DOHH2 (cell line): Measurements from ENCODE around the gene LRIG2.

Experiments used
- CTCF ChIP-seq: fragments of 200-600 bp; sonication (generic); IDR thresholded peaks from one replicate; pipeline ENCODE4 v1.5.1; 2014; ENCODE audit warnings: antibody characterized with exemption, mild to moderate bottlenecking, low read depth, low read length; ENCODE audit not compliant: poor library complexity, severe bottlenecking
- EZH2phosphoT487 ChIP-seq: fragments of 200-600 bp; sonication (generic); IDR thresholded peaks from 2 replicates; pipeline ENCODE4 v1.6.1; 2017; ENCODE audit warnings: borderline replicate concordance, mild to moderate bottlenecking, antibody characterized with exemption, low read length, moderate library complexity, mixed read lengths

- TF ChIP-seq CTCF (no peak), EZH2phosphoT487 (no peak)
Observed at GRCh38 chr1:113031171-113031933, 41.6 kb upstream of the LRIG2 start.
